Right lobe of liver (tissue), 6 donors: ENCODE measurements around the gene RPS3A. TPM values are rescaled to one million over a fixed set of nuclear protein-coding genes. Genes with fewer than 3 reads are reported as not detected.
A peak's percentile ranks its signal among the peaks of the same experiment; 100 is the strongest.

Experiments used
- ATAC-seq, 4 donors: fragments of 200-7000 bp; cut with Tn5 transposase; one replicate each; pipeline ENCODE4 v1.9.1; 2020; ENCODE audit warnings: mild to moderate bottlenecking in 4 of 4, moderate library complexity in 4 of 4
- DNase-seq, 3 donors: peaks; one replicate each; pipeline ENCODE4 v3.0.0-alpha.2; 2020
- H3K27ac ChIP-seq, 3 donors: fragments of 200-600 bp; one replicate each; pipeline ENCODE4 v1.8.0; 2022
- H3K27me3 ChIP-seq, 2 donors: fragments of 200-600 bp; one replicate each; pipeline ENCODE4 v1.8.0; 2022
- H3K36me3 ChIP-seq, 4 donors: fragments of 200-600 bp; sonication (generic) in 1 of 4; one replicate each; pipeline versions ENCODE4 v1.5.1 to v1.8.0; 2017 to 2022; ENCODE audit warnings: control low read depth in 1 of 4
- H3K4me1 ChIP-seq, 4 donors: fragments of 200-600 bp; sonication (generic) in 1 of 4; one replicate each; pipeline versions ENCODE4 v1.5.1 to v1.8.0; 2017 to 2022; ENCODE audit warnings: control low read depth in 1 of 4
- H3K4me3 ChIP-seq, 3 donors: fragments of 200-600 bp; one replicate each; pipeline ENCODE4 v1.8.0; 2022
- H3K9me3 ChIP-seq, 4 donors: fragments of 200-600 bp; sonication (generic) in 1 of 4; one replicate each; pipeline versions ENCODE4 v1.5.1 to v1.8.0; 2017 to 2022; ENCODE audit warnings: control low read depth in 1 of 4
- CTCF ChIP-seq, 4 donors: fragments of 200-600 bp in 3 of 4; fragments of 450-650 bp in 1 of 4; IDR thresholded peaks; one replicate each; pipeline versions ENCODE4 v1.5.1 to v1.8.0; 2016 to 2022; ENCODE audit warnings: antibody characterized with exemption in 4 of 4, mild to moderate bottlenecking in 2 of 4
- POLR2A ChIP-seq: fragments of 450-650 bp; IDR thresholded peaks from one replicate; pipeline ENCODE4 v1.6.1; 2017; ENCODE audit warnings: antibody characterized with exemption, mild to moderate bottlenecking
- WGBS: methylation state at CpG from one replicate; pipeline ENCODE4 v1.1.6; 2018; ENCODE audit warnings: low coverage, low lambda C conversion rate; ENCODE audit not compliant: insufficient coverage; ENCODE audit errors: missing lambda C conversion rate; 5-methylcytosine and 5-hydroxymethylcytosine counted together
- intact Hi-C, 2 donors: fragments of 100-400 bp; cut with DNase I; formaldehyde crosslinking; loops; one replicate each; pipeline versions ENCODE4 v1.11.2 to v1.14.1; 2022
- total RNA-seq, 6 experiments: library from RNA; depleted of rRNA in 2 of 6; stranded (reverse); fragments of >200 nt in 2 of 6; fragmentation: NEBNext Ultra II Directional in 3 of 6; extraction: Animal tissue kit (Norgen Biotek cat#: 25700) in 3 of 6; gene quantifications; one replicate each; pipeline versions ENCODE4 v1.1.0 to v1.2.4, GENCODE V29; 2016 to 2023
- donor health status: DM: no; HTN: yes; CAD: no.
- donor health status: DM: no; HTN: no; CAD: no.
- donor health status: DM: no; HTN: no; CAD: no.
- donor health status: DM: no; HTN: yes; CAD: no.
- donor health status: DM: no; HTN: yes; CAD: no.

Gene RPS3A
- total RNA-seq, 6 experiments from 2014 or later = 420 to 946 (median 518) TPM

- H3K4me1 ChIP-seq = peaks cover 0 to 18% (median 5%) of the 10 kb centered on the region in 4 donors
- ATAC-seq = peak in 2 of 4 donors; percentile 11 to 37
- intact Hi-C loops = no loop called here
- no peaks in the 10 kb centered on the region for H3K27me3 ChIP-seq
- H3K9me3 ChIP-seq = no peaks in the 10 kb centered on the region
- 100% methylated on average over 3 of the region's 5 CpGs for WGBS
- peaks cover 9 to 58% (median 24%) of the 10 kb centered on the region in 4 donors for H3K36me3 ChIP-seq
- no peak for DNase-seq
- H3K4me3 ChIP-seq = no peak overlapping the region
- no peak for TF ChIP-seq POLR2A
- no peak for TF ChIP-seq CTCF (IDR thresholded peaks at IDR 0.05)
- H3K27ac ChIP-seq = no peak overlapping the region
Measured at GRCh38 chr4:151105454-151106032, 6.1 kb downstream of the RPS3A start.

- intact Hi-C loops = no loop called here
- whole genome bisulfite sequencing = 100% methylated on average over 2 of the region's 3 CpGs
- TF ChIP-seq POLR2A (no peak), CTCF (IDR thresholded peaks at IDR 0.05) (no peak)
- DNase-seq (no peak), ATAC-seq (no peak)
- Histone ChIP-seq H3K4me1 (peaks cover 0 to 4% (median 0%) of the 10 kb centered on the region in 4 donors), H3K36me3 (peaks cover 4 to 46% (median 20%) of the 10 kb centered on the region in 4 donors), H3K27me3 (no peaks in the 10 kb centered on the region), H3K27ac (no peak overlapping the region), H3K4me3 (no peak overlapping the region), H3K9me3 (no peaks in the 10 kb centered on the region)
Measured at GRCh38 chr4:151107063-151107462, 7.6 kb downstream of the RPS3A start.

DNA sequence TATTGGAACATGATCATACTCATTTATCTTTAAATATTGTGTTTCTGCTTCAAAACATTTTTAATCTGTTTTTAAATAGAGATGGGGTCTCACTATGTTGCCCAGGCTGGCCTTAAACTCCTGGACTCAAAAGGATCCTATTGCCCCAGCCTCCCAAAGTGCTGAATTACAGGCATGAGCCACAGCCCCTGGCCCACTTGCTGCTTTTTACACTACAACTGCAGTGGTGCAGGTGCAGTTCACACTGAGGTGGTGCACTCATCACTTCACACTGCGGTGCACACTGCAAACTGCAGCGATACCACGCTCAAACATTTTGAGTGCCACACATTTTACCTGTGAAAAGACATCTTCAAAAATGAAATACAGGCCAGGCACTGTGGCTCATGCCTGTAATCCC lies 10.8 kb downstream of the RPS3A start:
- H3K4me3 ChIP-seq = no peak overlapping the region
- H3K9me3 ChIP-seq = no peaks in the 10 kb centered on the region
- peaks cover 0 to 15% (median 1%) of the 10 kb centered on the region in 4 donors for H3K36me3 ChIP-seq
- no peaks in the 10 kb centered on the region for H3K27me3 ChIP-seq
- no peak overlapping the region for H3K27ac ChIP-seq
- no peaks in the 10 kb centered on the region for H3K4me1 ChIP-seq
- DNase-seq (no peak), ATAC-seq (no peak)
- 90% methylated on average over 3 of the region's 3 CpGs for WGBS
- TF ChIP-seq CTCF (IDR thresholded peaks at IDR 0.05) = no peak
- TF ChIP-seq POLR2A = no peak
- intact Hi-C loops = loop anchor here in 1 of 2 donors (10.0 kb wide), 1 partner anchor 255 kb away; no protein-coding TSS in a partner anchor

GRCh38 chr4:151114338-151114737 lies 14.9 kb downstream of the RPS3A start:
- TF ChIP-seq POLR2A = no peak
- Histone ChIP-seq H3K4me1 (peaks cover 0 to 9% (median 0%) of the 10 kb centered on the region in 4 donors), H3K4me3 (no peak overlapping the region), H3K36me3 (no peaks in the 10 kb centered on the region), H3K9me3 (no peaks in the 10 kb centered on the region), H3K27ac (no peak overlapping the region), H3K27me3 (no peaks in the 10 kb centered on the region)
- no peak for DNase-seq
- ATAC-seq = no peak
- intact Hi-C loops = loop anchor here in 1 of 2 donors (10.0 kb wide), 1 partner anchor 250 kb away; no protein-coding TSS in a partner anchor
- WGBS = 63% methylated on average over 3 of the region's 3 CpGs

DNA sequence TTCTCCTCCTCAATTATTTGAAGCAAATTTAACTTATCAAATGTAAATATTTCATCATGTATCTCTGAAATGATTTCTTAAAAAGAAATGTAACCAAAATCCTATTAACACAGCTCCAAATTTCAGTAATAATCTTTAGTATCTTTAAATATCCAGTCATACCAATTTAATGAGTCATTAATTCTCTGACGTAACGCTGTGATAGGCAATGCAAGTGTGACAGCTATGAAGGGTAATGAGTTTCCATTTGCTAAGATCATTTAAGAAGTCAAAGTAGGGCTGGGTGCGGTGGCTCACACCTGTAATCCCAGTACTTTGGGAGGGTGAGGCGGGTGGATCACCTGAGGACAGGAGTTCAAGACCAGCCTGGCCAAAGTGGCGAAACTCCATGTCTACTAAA lies 15.6 kb downstream of the RPS3A start:
- Histone ChIP-seq H3K9me3 (no peaks in the 10 kb centered on the region), H3K27ac (no peak overlapping the region), H3K27me3 (no peaks in the 10 kb centered on the region), H3K4me1 (peaks cover 0 to 9% (median 0%) of the 10 kb centered on the region in 4 donors), H3K36me3 (peaks cover 0 to 5% (median 0%) of the 10 kb centered on the region in 4 donors), H3K4me3 (no peak overlapping the region)
- intact Hi-C loops = loop anchor here in 1 of 2 donors (10.0 kb wide), 1 partner anchor 250 kb away; no protein-coding TSS in a partner anchor
- no peak for ATAC-seq
- 85% methylated on average over 3 of the region's 5 CpGs for WGBS
- DNase-seq = no peak
- no peak for TF ChIP-seq POLR2A
